OCI-LY7 (cell line): ENCODE data around the gene COL18A1.

Source experiments
- CTCF ChIP-seq: fragments of 200-600 bp; sonication (generic); conservative IDR thresholded peaks from 2 replicates; pipeline ENCODE4 v1.5.1; 2014; ENCODE audit warnings: mild to moderate bottlenecking, antibody characterized with exemption, low read length, moderate library complexity, mixed read lengths
- EZH2phosphoT487 ChIP-seq: fragments of 200-600 bp; sonication (generic); IDR thresholded peaks from 2 replicates; pipeline ENCODE4 v1.6.1; 2018; ENCODE audit warnings: low read depth, borderline replicate concordance, mild to moderate bottlenecking, mixed run types, antibody characterized with exemption, low read length, moderate library complexity, mixed read lengths

GRCh38 chr21:45535341-45536081, 130.5 kb downstream of the COL18A1 start:
- TF ChIP-seq CTCF: no peak
- TF ChIP-seq EZH2phosphoT487: no peak
